K562 (cell line): ENCODE results near the gene ABHD5. TPM values are rescaled to one million over a fixed set of nuclear protein-coding genes. Genes with fewer than 3 reads are reported as not detected.

Source experiments
- ATAC-seq: fragments of 200-7000 bp; cut with Tn5 transposase; 3 replicates; pipeline ENCODE4 v1.9.1; 2020; ENCODE audit warnings: moderate library complexity
- BruUV-seq: library from RNA; stranded (reverse); fragments of 400-500 nt; replicated peaks from 2 replicates; lab custom pipeline; 2021; lab: Mats Ljungman, UMichigan
- CTCF ChIA-PET: fragments of 300-600 bp; formaldehyde crosslinking; extraction: SDS; loops from one replicate; lab custom pipeline; 2021; ENCODE audit warnings: low intra/inter-chr PET ratio; lab: Yijun Ruan, JAX
- POLR2A ChIA-PET: fragments of 300-600, 350-650 bp; sonication (Branson Sonifier 250); formaldehyde crosslinking; extraction: SDS; loops from one replicate; lab custom pipeline; 2021; ENCODE audit warnings: antibody characterized with exemption, inconsistent platforms; lab: Yijun Ruan, JAX
- DNase-seq, 4 experiments: peaks; one replicate each; pipeline versions ENCODE4 v3.0.0 to v3.0.0-alpha.2; 2011 to 2018; ENCODE audit warnings: low spot score in 3 of 4, mixed read lengths in 3 of 4; ENCODE audit errors: extremely low read depth in 1 of 4
- FAIRE-seq: peaks from 2 replicates; lab custom pipeline; 2011; peaks lifted over from hg19 to GRCh38; lab: Jason Lieb, UNC
- H2AFZ ChIP-seq: 2 replicates; pipeline ENCODE4 v1.6.0; 2011; ENCODE audit warnings: low read depth, low read length, control low read depth, inconsistent platforms
- H3K27ac ChIP-seq: fragments of 200-600 bp; 3 replicates; pipeline ENCODE4 v1.8.0; 2011; ENCODE audit warnings: low read depth, mild to moderate bottlenecking, control low read depth, inconsistent platforms, low read length, moderate library complexity, mixed read lengths; ENCODE audit errors: extremely low read depth
- H3K27me3 ChIP-seq, 2 experiments: fragments of 300-600 bp in 1 of 2; 2 replicates in 1 of 2; 3 replicates in 1 of 2; pipeline versions ENCODE4 v1.6.0 to v1.8.0; 2011; ENCODE audit warnings: inconsistent platforms in 2 of 2, low read length in 2 of 2, mild to moderate bottlenecking in 1 of 2, mixed read lengths in 1 of 2, moderate library complexity in 1 of 2; ENCODE audit not compliant: control insufficient read depth in 2 of 2, insufficient read depth in 2 of 2
- H3K36me3 ChIP-seq: fragments of 300-600 bp; 3 replicates; pipeline ENCODE4 v1.8.0; 2011; ENCODE audit warnings: mild to moderate bottlenecking, low read length, inconsistent platforms; ENCODE audit not compliant: control insufficient read depth, insufficient read depth
- H3K4me1 ChIP-seq, 2 experiments: fragments of 200-600 bp in 1 of 2; replicated peaks in 1 of 2; 2 replicates in 1 of 2; 3 replicates in 1 of 2; pipeline versions ENCODE4 v1.5.1 to v1.8.0; 2011; ENCODE audit warnings: inconsistent platforms in 2 of 2, low read length in 2 of 2, mild to moderate bottlenecking in 1 of 2, mixed read lengths in 1 of 2, moderate library complexity in 1 of 2; ENCODE audit not compliant: control insufficient read depth in 2 of 2, insufficient read depth in 2 of 2
- H3K4me2 ChIP-seq: 2 replicates; pipeline ENCODE4 v1.6.1; 2011; ENCODE audit warnings: low read length, control low read depth, inconsistent platforms, mixed read lengths; ENCODE audit not compliant: insufficient read depth
- H3K4me3 ChIP-seq: fragments of 200-600 bp; sonication (generic), shearing (Covaris generic); 2 replicates; pipeline ENCODE4 v1.5.1; 2016; ENCODE audit warnings: control low read depth, inconsistent platforms
- H3K79me2 ChIP-seq: fragments of 200-600 bp; 3 replicates; pipeline ENCODE4 v1.8.0; 2011; ENCODE audit warnings: low read length, inconsistent platforms; ENCODE audit not compliant: control insufficient read depth, insufficient read depth
- H3K9ac ChIP-seq, 2 experiments: 2 replicates each; pipeline versions ENCODE4 v1.6.0 to v1.6.1; 2011; ENCODE audit warnings: low read depth in 2 of 2, low read length in 2 of 2, control low read depth in 1 of 2, inconsistent platforms in 1 of 2, mild to moderate bottlenecking in 1 of 2, mixed read lengths in 1 of 2; ENCODE audit not compliant: insufficient read depth in 1 of 2
- H3K9me1 ChIP-seq: one replicate; pipeline ENCODE4 v1.6.0; 2011; ENCODE audit warnings: inconsistent platforms, mild to moderate bottlenecking, low read length, moderate library complexity; ENCODE audit not compliant: control insufficient read depth, insufficient read depth
- H3K9me3 ChIP-seq: replicated peaks from 2 replicates; pipeline ENCODE4 v1.5.1; 2011; ENCODE audit warnings: low read depth, low read length, inconsistent platforms; ENCODE audit not compliant: control insufficient read depth, insufficient read depth
- H4K20me1 ChIP-seq: replicated peaks from 2 replicates; pipeline ENCODE4 v1.6.1; 2011; ENCODE audit warnings: low read length, inconsistent platforms, mixed read lengths; ENCODE audit not compliant: control insufficient read depth, insufficient read depth
- CAMTA2 ChIP-seq: fragments of 250-450 bp; sonication (Bioruptor Pico); conservative IDR thresholded peaks from 2 replicates; pipeline ENCODE4 v1.5.1; 2022
- CBFA2T3 ChIP-seq: fragments of 450-650 bp; IDR thresholded peaks from 2 replicates; pipeline ENCODE4 v1.6.1; 2017
- FIP1L1 ChIP-seq: fragments of 200-400 bp; formaldehyde crosslinking; IDR thresholded peaks from 2 replicates; pipeline ENCODE4 v1.6.1; 2018; ENCODE audit warnings: mild to moderate bottlenecking, low read depth, low read length; ENCODE audit not compliant: poor library complexity, severe bottlenecking
- FOXJ3 ChIP-seq: sonication (generic); formaldehyde crosslinking; IDR thresholded peaks from 2 replicates; pipeline ENCODE4 v1.4.0; 2020; ENCODE audit warnings: mild to moderate bottlenecking, missing genetic modification reagents
- HNRNPL ChIP-seq: fragments of 200-400 bp; formaldehyde crosslinking; IDR thresholded peaks from 2 replicates; pipeline ENCODE4 v1.6.1; 2017; ENCODE audit warnings: low read depth, mild to moderate bottlenecking, low read length
- KLF6 ChIP-seq: fragments of 250-450 bp; sonication (Bioruptor Pico); IDR thresholded peaks from 2 replicates; pipeline ENCODE4 v1.4.0; 2020; ENCODE audit warnings: mild to moderate bottlenecking, moderate library complexity, borderline replicate concordance
- MEIS2 ChIP-seq: fragments of 450-650 bp; IDR thresholded peaks from 2 replicates; pipeline ENCODE4 v1.6.1; 2014; ENCODE audit warnings: mild to moderate bottlenecking; ENCODE audit not compliant: partially characterized antibody
- NFIC ChIP-seq: fragments of 450-650 bp; IDR thresholded peaks from 2 replicates; pipeline ENCODE4 v1.6.1; 2017; ENCODE audit warnings: mild to moderate bottlenecking, inconsistent platforms
- NFIX ChIP-seq: fragments of 250-450 bp; sonication (Bioruptor Pico); IDR thresholded peaks from 2 replicates; pipeline ENCODE4 v1.4.0; 2020; ENCODE audit warnings: low read depth, mild to moderate bottlenecking, moderate library complexity
- SAFB ChIP-seq: fragments of 200-400 bp; formaldehyde crosslinking; IDR thresholded peaks from 2 replicates; pipeline ENCODE4 v1.6.1; 2017; ENCODE audit warnings: low read depth, low read length, borderline replicate concordance
- TOE1 ChIP-seq, 2 experiments: fragments of 450-650 bp in 1 of 2; sonication (generic) in 1 of 2; formaldehyde crosslinking in 1 of 2; IDR thresholded peaks; 2 replicates each; pipeline versions ENCODE4 v1.7.1 to v1.8.0; 2016 to 2022; ENCODE audit warnings: borderline replicate concordance in 2 of 2, mild to moderate bottlenecking in 2 of 2, antibody characterized with exemption in 1 of 2, inconsistent platforms in 1 of 2, low read depth in 1 of 2, missing genetic modification reagents in 1 of 2, moderate library complexity in 1 of 2
- ZNF511 ChIP-seq: sonication (generic); formaldehyde crosslinking; IDR thresholded peaks from 2 replicates; pipeline ENCODE4 v1.8.0; 2022; ENCODE audit warnings: mild to moderate bottlenecking, missing genetic modification reagents
- ZNF551 ChIP-seq: fragments of 250-450 bp; sonication (Bioruptor Pico); IDR thresholded peaks from 2 replicates; pipeline ENCODE4 v1.5.0; 2021; ENCODE audit warnings: mild to moderate bottlenecking, moderate library complexity
- WGBS: fragments of 100-300 bp; shearing (Covaris generic); methylation state at CpG from one replicate; pipeline ENCODE4 v1.1.6; 2016; ENCODE audit warnings: low coverage, mixed read lengths; ENCODE audit not compliant: insufficient coverage; ENCODE audit errors: missing lambda C conversion rate; 5-methylcytosine and 5-hydroxymethylcytosine counted together
- in situ Hi-C: fragments of 300-500 bp; cut with MboI; formaldehyde crosslinking; loops from 4 replicates; pipeline ENCODE4 v1.15.0; 2018; ENCODE audit warnings: inconsistent platforms, mixed read lengths
- intact Hi-C: fragments of 100-400 bp; cut with micrococcal nuclease; formaldehyde crosslinking; loops from 2 replicates; pipeline ENCODE4 v1.14.2; 2022
- polyA plus RNA-seq, 8 experiments: library from polyadenylated mRNA; depleted of rRNA in 4 of 8; stranded (reverse) in 5 of 8; unstranded in 3 of 8; fragments of >200 nt; fragmentation: Nextera tagmentation in 2 of 8; fragmentation: Illumina TruSeq in 1 of 8; extraction: Ambion mirVana in 2 of 8; extraction: Trizol in 1 of 8; gene quantifications; 2 replicates each; pipeline versions ENCODE4 v1.2.1 to v1.2.3, GENCODE V29; 2011 to 2014; ENCODE audit warnings: inconsistent platforms in 1 of 8, missing spikeins in 1 of 8
- total RNA-seq, 7 experiments: library from RNA; depleted of rRNA in 6 of 7; stranded (reverse); fragments of >200 nt in 6 of 7; fragmentation: Illumina TruSeq in 2 of 7; extraction: Trizol in 2 of 7; gene quantifications; 2 replicates each; pipeline versions ENCODE4 v1.2.1 to v1.2.3, GENCODE V29; 2011 to 2021; ENCODE audit warnings: low replicate concordance in 1 of 7

ABHD5 gene
- total and polyA plus RNA-seq, 9 of the 15 experiments (the other 6 are each of a cell fraction or from before 2014, with no cell fraction given): 27.8 to 61.7 (median 39.9) TPM

- no peak overlapping the region for H3K4me2 ChIP-seq
- no peaks in the 10 kb centered on the region for H3K9me3 ChIP-seq
- in situ Hi-C loops (no loop called here), intact Hi-C loops (loop anchor here (5.0 to 10.0 kb wide), 3 partner anchors 347 to 547 kb away; no protein-coding TSS in a partner anchor)
- WGBS: 15% methylated on average over 4 of the region's 4 CpGs
- H3K4me3 ChIP-seq: no peak overlapping the region
- H2AFZ ChIP-seq: no peak overlapping the region
- ChIA-PET POLR2A (interaction anchor here (0.7 to 2.3 kb wide), 4 partner anchors 10 to 250 kb away, joined by 3 to 13 read pairs (median 4); no protein-coding TSS in a partner anchor), CTCF (no interaction called here)
- H3K79me2 ChIP-seq: no peaks in the 10 kb centered on the region
- no peak for DNase-seq
- no peak for FAIRE-seq
- ATAC-seq: no peak
- no peaks in the 10 kb centered on the region; a peak in 1 of 5 replicates for H3K27me3 ChIP-seq
- H3K27ac ChIP-seq: no peak overlapping the region
- BruUV-seq: no TSS peak
- no peak overlapping the region for H3K9ac ChIP-seq
- H3K4me1 ChIP-seq: peaks cover 15% of the 10 kb centered on the region in 2 experiments
- no peaks in the 10 kb centered on the region for H3K36me3 ChIP-seq
- TF ChIP-seq NFIC (peak; percentile 71), SAFB (no peak), FIP1L1 (no peak), TOE1 (IDR thresholded peaks at IDR 0.05; ENCODE audit: borderline replicate concordance) (no peak), TOE1 (CRISPR knock-in tag; IDR thresholded peaks at IDR 0.05; ENCODE audit: borderline replicate concordance, low read depth) (no peak), NFIX (CRISPR knock-in tag) (0 out of 2 replicates have a peak, but pooled peaks have one; percentile 20), FOXJ3 (CRISPR knock-in tag) (no peak), KLF6 (no peak), ZNF551 (CRISPR knock-in tag) (no peak), MEIS2 (no peak), CAMTA2 (CRISPR knock-in tag) (no peak), ZNF511 (CRISPR knock-in tag) (no peak), CBFA2T3 (no peak), HNRNPL (no peak)
- TF ChIP-seq, all 486 proteins: peak for 2
- Histone ChIP-seq H3K9me1 (peaks cover 7% of the 10 kb centered on the region), H4K20me1 (no peaks in the 10 kb centered on the region)
Observed at GRCh38 chr3:43765521-43765971, 74.8 kb downstream of the ABHD5 start.
